GM21737 (cell line): Measurements from ENCODE around the gene LMX1A.

ENCODE experiments used
- ATAC-seq: cut with Tn5 transposase; IDR thresholded peaks from one replicate; pipeline ENCODE4 v1.9.1; 2021; ENCODE audit warnings: mild to moderate bottlenecking, moderate library complexity; ENCODE audit not compliant: unreplicated experiment

The LMX1A gene

DNA sequence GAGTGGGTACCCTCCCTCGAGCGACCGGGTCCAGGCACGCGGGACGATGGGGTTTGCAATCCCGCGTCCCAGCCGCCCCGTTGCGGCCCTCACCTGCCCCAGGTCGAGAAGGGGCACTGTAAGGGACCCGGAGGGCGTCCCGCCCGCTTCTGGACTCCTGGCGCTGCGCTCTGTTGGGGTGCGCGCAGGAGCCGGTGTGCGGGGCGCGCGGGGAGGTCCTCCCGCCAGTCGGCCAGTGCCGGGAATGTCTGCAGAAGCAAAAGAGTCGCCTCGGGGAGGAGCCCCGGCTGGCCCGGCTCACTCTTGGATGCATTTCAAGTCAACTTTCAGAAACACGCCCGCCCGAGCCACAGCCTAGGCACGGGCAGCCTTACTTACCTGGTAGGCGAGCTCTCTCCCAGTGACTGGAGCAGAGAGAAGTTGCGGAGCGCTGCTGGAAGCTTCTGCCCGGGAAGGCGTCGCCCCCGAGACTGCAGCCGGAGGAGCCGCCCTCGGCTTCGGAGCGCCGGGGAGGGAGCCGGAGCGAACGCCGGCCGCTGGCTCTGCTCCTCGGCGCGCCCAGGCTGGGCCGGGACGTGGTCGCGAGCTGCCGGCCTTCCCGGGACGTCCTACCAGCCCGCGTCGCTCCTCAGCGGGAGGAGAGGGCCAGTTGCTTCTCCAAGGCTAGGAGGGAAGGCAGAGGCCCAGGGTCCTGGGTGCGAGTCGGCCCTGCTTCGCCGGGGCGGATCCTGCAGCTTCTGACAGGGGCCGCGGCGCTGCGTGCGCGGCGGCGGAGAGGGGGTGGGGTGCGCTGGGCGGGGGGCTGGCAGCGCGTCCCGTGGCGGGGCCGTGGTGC, at the start of gene LMX1A:
TSS of gene LMX1A (minus strand) at position 739 of the 835 bp plus-strand sequence. CDS start 1,156 bp downstream, outside the sequence.
- no peak for ATAC-seq

GRCh38 chr1:165403835-165404482, 47.4 kb upstream of the LMX1A start:
- ATAC-seq, result no peak

DNA sequence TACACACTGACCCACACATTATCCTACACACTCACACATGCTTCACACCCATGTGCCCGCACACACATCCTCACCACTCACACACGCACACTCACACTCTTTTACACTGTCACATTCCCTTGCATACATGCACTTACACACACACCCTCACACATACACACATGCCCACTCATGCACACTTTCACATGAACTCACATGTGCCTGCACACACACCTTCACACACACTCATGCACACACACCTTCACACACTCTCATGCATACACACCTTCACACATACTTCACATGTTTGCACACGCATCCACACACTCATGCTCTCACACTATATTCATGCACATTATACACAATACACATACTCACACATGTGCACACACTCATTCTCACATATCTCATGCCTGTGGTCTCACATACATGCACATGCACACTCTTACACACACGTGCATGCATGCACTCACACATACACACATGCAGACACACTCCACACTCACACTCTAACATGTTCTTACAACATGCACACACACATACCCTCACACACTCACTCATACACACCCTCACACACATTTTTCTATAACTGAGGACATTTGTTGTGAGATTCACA, 46.1 kb upstream of the LMX1A start:
- no peak for ATAC-seq

DNA sequence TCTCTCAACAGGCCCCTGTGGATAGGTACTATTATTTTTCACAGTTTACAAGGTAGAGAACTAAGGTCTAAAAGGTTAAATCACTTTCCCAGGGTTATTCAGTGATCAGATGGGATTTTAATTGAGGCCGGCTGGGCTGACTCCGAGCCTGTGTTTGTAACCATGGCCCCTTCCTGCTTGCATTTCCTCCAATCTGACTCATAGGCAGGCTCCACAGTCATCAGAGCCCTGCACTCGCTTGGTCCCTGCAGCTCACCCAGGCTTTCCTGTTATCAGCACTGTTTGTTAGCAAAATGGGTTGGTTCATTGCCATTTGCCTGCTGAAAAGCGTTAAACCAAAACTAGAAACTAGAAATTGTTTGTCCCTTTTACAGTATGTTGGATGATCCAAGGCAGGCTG, 41.4 kb upstream of the LMX1A start:
- no peak for ATAC-seq

DNA sequence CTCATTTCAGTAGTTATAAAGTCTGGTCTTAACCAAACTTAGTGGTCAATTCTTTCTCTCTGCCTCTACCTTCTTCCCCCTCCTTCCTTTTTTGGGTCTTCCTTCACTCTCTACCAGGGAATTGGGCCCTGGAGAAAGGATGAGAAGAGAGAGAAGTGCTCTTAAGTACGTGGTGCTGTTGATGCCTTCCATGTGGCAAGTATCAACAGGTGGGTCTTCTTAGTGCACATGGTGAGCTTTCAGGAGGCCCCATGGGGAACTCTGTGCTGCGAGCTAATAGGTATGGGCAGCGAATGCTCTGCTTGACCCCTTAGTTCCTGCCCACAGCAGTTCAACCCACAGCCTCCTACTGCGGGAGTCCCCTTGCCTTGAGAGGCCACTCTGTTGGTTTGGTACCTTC, 39.4 kb upstream of the LMX1A start:
- no peak for ATAC-seq

- no peak for ATAC-seq
Observed at GRCh38 chr1:165395478-165395877, 39.0 kb upstream of the LMX1A start.

GRCh38 chr1:165392634-165393571, 36.4 kb upstream of the LMX1A start:
- ATAC-seq, result peak; percentile 98

DNA sequence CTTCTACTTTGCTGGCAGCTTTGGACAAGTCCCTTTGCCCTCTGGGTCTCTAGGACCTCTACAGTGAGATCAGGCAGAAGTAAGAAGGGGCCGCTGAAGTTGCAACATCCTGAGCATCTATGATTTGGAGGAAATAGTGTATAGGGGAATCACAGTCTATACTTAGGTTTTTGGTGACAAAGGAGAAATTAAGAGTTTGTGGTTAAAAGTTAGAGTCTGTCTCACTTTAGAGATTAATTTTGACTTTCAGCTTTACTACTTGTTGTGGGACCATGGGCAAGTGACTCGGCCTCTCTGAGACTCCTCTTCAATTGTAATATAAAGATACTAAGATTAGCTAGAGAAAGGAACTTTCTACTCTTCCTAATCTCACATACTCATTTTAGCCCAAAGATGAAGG, 33.1 kb upstream of the LMX1A start:
- ATAC-seq, result no peak

- ATAC-seq, result no peak
Observed at GRCh38 chr1:165387961-165388360, 31.4 kb upstream of the LMX1A start.

GRCh38 chr1:165387505-165387904, 31.0 kb upstream of the LMX1A start:
- no peak for ATAC-seq

GRCh38 chr1:165383599-165384405, 27.3 kb upstream of the LMX1A start:
- ATAC-seq, result no peak

DNA sequence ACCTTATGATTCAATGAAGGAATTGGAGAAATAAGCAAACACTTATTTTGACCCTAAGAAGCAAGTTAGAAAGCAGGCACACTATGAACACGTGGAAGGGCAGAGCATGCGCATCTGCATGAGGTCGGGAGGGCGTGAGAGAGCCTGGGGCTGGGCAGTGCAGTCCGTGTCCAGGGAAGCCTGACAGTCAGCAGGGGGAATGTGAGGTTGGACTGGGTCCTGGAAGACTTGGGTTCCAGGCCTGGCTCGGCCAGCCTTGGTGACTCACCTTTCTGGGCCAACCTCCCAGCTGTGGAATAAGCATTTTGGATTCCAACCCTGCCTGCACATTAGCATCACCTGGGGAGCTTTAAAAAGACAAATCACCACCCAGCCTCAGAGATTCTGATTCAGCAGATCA, 26.6 kb upstream of the LMX1A start:
- no peak for ATAC-seq

DNA sequence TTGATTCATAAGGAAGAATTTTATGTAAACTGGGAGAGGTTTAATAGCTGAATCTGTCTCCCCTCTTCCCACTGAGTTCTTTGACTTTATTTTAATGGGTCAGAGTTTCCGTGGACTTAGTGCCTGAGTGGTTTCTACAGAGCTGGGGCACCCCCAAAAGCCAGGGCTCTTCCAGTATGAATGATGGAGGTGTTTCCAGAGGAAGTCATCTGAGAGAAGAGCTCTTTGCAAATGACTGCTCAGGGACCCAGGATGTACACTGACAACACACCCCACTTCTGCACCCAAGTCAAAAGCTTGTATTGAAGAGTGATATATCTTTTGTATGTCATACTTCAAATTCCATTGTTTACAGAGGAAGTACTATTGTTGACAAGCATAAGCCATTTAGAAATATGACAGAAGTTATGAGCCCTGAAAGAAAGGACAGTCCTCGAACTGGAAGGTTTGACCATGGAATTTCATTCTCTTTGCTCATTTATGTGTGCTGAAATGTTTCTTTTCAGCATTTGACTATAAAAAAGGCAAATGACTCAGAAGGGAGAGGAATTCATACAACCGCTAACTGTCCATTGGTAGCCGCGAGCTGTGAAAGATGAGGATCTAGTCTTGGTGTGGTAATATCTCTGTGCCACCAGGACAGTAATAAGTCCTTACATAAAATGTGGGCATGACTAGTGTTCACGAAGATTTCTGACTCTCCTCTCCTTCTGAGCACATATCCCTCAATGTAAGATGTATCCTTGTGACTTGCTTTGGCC, 25.4 kb upstream of the LMX1A start:
- no peak for ATAC-seq

DNA sequence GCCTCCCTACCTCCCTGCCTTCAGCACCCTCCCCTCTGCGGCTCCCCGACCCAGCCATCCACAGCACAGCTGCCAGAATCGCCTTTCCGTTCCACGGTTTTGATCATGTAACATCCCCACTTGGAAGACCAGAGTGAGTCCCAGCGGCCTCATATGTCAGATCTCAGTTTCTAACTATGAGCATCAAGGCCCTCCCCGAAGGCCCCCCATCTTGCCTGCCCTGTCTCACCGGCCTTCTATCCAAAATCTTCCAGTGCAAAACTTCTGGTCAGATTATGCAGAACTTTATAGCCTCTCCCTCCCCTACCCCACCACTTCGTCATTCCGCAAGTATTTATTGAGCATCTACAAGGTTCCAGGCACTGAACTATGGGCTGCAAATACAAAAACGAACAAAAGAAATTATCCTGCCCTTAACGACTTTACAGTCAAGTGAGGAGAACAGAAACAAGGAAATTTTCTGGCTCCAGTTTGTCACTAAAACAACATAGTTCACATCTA, 20.3 kb upstream of the LMX1A start:
- no peak for ATAC-seq

GRCh38 chr1:165376041-165376810, 19.7 kb upstream of the LMX1A start:
- ATAC-seq, result no peak

GRCh38 chr1:165375623-165376022, 19.1 kb upstream of the LMX1A start:
- no peak for ATAC-seq

GRCh38 chr1:165371588-165372225, 15.2 kb upstream of the LMX1A start:
- ATAC-seq, result no peak
